Cerebellar cortex (tissue), 1 donor: ENCODE measurements around the gene FGB.
"Not testable (repeated sequence)": the region's sequence is repeated elsewhere in the genome, so short reads cannot be mapped to it uniquely, and the experiment has no call there.

Experiments
- DNase-seq: peaks from one replicate; pipeline ENCODE4 v3.0.0-alpha.2; 2015; ENCODE audit warnings: low spot score

FGB gene

DNA sequence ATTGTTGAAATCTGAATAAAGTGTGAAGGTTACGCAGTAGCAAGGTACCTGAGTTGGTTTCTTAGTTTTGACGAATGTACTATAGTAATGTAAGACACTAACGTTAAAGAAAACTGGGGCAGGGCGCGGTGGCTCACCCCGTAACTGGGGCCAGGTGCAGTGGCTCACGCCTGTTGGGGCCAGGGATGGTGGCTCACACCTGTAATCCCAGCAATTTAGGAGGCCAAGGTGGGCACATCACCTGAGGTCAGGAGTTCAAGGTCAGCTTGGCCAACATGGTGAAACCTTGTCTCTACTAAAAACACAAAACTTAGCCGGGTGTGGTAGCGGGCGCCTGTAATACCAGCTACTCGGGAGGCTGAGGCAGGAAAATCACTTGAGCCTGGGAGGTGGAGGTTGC lies 34.5 kb downstream of the FGB start:
- not testable (repeated sequence) for DNase-seq

GRCh38 chr4:154597798-154598774 lies 35.3 kb downstream of the FGB start:
- no peak for DNase-seq

DNA sequence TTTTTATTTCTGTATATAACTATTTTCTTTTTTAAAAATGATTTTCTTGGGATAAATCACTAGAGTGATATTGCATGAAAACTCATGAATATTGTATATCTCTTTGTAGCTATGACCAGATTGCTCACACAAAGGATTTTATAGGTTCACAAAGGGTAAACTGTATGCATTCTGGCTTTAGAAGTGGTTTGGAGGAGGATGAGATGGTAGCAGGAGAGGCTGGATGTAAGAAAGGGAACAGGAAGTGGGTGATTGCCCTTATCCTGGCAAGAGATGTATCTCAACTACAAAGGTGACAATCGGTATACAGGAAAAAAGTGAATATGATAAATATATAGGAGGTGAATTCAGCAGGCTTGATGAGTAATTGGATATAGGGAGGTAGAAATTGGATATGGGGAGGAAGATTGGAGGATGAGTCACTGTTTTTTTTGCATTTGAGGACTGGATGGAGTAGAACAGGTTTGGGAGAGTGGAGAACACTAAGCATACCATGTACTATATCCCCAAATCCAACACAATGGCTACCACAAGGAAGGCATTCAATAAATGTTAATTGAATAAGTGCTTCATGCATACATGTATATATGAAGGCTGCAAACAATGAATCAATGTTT lies 39.7 kb downstream of the FGB start:
- DNase-seq, result no peak

DNA sequence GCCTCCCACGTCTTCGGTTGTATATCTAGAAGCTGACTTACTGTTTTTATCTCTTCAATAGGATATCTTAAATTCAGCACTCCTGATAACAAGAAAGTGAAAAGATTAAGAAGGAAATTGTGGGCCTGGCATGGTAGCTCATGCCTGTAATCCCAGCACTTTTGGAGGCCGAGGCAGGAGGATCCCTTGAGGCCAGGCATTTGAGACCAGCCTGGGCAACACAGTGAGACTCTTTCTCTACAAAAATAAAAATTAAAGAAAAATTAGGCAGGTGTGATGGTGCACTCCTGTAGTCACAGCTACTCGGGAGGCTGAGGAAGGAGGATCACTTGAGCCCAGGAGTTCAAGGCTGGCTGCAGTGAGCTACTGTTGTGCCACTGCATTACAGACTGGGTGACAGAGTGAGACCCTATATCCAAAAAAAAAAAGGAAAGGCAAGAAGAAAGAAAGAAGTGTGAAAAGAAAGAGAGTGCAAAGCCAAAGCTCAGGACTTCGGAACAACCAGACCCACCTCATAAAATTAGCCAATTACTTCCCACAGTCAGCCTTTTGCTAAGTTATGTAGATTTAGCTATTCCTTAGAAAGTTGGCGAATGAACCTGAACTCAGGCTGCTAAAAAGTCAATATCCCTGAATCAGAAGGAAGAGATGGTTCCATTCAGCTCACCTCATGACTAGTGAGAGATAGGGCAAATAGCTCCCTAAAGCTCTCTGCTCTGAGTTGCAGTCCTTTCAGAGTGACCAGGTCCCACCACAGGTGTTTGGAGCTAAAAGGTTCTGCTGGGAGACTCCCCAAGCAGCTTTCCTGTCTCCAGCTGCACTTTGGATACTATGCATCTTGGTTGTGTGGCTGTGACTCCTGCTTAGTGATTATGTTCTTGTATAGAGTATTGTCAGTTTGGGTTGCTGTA lies 40.5 kb downstream of the FGB start:
- DNase-seq, result no peak

DNA sequence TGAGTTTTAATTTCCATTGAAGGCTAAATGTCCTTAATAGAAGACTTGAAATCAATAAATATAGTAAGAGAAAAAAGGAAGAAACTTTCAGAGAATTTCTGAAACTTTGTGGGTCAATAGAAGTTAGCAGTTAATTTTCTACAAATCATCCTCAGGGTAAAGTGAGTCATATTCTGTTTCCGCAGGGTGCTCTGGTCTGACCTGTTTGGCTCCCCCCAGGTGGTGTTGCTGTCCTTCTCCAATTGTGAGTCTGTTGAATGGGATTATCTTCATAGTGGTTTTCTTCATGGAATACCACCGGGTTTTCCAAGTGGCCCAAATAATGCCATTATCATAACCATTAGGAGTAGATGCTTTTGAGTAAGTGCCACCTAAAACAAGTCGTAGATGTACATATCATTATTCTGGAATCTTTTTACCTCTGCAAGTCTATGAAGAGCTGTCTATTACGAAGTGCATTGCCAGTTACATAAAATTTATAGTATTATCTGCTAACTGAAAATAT lies 41.9 kb downstream of the FGB start:
- no peak for DNase-seq

DNA sequence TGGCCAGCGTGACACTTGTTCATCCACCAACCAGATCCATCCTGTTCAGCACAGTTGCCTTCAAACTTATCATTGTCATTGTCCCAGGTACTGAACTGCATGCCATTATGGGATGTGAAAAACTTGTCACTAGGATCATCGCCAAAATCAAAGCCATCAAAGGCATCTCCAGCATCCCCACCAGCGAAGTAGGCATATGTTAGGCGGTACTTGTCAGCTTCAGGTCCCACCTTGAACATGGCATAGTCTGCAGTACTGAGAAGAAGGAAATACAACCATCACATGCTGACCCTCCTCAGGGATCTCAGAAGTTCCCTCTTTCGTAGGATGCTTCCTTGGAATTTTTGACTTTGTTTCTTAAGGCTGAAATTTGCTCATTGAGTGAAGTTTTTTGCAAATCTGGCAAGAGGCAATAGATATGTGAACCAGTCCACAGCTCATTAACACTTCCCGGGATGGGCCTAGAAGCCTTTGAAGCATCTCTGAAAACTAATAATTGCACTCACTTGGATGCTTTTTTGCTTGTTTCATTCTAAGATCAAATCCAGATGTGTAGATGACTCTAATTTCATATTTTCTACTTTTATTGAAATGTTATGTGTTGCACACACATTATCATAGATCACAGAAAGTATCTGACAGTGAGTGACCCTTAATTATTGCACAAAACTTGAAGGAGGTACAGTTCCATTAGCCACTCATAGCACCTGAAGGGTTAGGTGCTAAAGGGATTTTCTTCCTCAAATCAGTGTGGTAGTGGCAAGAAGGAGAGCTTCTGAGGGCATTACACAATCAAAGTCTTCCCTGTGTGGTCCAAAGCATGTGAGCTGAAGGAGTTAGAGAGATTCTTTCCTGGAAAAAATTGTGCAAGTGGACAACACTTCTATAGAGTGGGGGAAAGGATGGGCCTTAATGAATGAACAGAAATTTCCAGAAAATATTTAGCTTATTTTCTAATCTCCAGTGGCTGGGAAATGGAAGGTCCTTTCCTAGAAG lies 44.2 kb downstream of the FGB start:
- no peak for DNase-seq

- DNase-seq, result no peak
Observed at GRCh38 chr4:154608361-154609252, 45.8 kb downstream of the FGB start.

DNA sequence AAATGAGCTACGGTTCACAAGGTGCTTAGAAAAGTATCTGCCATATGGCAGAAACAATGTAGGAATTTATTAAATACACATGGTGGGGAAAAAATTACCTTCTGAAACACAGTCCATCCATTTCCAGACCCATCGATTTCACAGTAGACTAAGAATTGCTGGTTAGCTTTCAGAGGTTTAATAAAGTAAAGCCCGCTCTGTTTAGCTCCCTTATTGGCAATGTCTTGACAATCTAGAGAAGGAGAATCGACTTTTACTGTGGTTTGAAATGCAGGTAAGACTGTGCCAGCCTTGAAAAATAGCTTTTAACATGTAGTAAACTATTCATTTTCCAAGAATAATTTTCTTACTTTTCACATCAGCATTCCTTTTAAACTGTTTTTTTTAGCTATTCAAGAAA lies 46.7 kb downstream of the FGB start:
- DNase-seq, result no peak

GRCh38 chr4:154610582-154610981 lies 47.8 kb downstream of the FGB start:
- no peak for DNase-seq

DNA sequence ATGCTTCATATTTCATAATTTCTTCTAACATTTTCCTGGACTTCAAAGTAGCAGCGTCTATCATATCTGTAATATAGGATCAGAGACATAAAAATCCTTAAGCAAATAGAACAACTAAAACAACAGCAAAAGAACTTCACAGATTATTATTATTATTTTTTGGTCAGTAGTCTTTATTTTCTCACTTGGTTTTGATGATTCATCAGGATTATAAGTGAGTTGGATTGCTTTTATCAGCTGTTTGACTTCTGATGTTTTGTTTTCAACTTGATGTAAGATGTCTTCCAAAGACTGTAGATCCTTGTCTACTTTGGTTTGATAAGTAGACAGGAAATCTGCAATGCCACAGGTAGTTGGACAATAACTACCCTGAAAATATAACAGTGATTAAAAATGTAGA lies 49.0 kb downstream of the FGB start:
- no peak for DNase-seq

GRCh38 chr4:154612472-154613414 lies 49.9 kb downstream of the FGB start, which contains the start of gene FGG:
Gene FGG, minus strand, starts transcription at chr4:154612656. Its CDS starts 47 bp downstream, at chr4:154612609.
- no peak for DNase-seq

DNA sequence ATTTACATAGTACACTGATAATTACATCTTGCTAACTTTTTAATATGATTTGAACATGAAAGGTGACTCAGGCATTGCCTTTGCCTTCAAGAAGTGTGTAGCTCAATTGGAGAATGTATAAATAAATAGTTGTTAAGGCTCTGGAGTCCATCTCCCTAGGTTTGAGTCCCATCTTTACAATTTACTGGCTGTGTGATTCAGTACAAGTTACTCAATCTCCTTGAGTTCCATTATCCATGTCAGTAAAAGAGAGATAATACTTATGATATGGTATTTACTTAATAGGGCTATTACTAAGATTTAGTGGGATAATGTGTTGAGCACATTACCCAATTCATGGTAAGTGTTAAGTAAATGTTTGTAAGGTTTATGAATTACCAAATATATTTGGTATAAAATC lies 51.5 kb downstream of the FGB start:
- DNase-seq, result no peak

- DNase-seq, result no peak
Observed at GRCh38 chr4:154615211-154615610, 52.4 kb downstream of the FGB start.

DNA sequence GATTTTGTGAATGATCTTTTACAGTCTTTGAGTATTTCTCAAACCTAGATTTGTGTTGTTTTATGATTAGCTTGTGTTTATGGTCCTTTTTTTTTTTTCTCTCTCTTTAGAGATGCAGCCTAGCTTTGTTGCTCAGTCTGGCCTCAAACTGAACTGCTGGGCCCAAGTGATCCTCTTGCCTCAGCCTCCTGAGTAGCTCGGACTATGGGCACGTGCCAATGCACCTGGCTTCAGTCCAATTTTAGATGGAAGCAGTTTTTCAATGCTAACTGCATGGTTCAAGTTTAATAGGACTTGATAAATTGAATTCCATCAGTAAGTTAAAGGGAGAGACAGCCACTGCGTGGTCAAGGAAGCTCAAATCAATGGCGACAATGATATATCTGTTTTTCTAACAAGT lies 53.5 kb downstream of the FGB start:
- no peak for DNase-seq

- DNase-seq, result no peak
Observed at GRCh38 chr4:154616731-154617130, 53.9 kb downstream of the FGB start.

DNA sequence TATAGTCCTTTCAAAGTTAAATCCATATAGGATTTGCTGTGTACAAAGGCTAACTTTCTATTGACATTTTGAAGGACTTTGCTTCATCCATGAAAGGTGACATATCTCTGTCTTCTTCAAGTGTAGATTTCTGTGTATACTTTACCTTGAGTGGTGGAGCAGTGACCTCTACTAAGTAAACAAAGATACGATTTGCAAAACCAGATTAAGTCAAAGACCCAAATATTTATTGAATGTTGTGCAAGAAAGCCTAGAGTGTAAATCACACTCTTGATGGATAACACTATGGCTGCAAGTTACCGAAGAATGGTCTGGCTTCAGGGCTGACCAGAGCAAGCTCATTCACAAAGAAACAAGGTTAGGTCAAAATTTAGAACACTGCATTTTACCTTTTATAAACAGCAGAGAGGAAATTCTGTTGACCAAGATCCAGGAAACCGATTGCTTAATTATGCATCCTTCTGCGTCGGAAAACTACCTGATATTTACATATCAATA lies 55.1 kb downstream of the FGB start:
- no peak for DNase-seq

DNA sequence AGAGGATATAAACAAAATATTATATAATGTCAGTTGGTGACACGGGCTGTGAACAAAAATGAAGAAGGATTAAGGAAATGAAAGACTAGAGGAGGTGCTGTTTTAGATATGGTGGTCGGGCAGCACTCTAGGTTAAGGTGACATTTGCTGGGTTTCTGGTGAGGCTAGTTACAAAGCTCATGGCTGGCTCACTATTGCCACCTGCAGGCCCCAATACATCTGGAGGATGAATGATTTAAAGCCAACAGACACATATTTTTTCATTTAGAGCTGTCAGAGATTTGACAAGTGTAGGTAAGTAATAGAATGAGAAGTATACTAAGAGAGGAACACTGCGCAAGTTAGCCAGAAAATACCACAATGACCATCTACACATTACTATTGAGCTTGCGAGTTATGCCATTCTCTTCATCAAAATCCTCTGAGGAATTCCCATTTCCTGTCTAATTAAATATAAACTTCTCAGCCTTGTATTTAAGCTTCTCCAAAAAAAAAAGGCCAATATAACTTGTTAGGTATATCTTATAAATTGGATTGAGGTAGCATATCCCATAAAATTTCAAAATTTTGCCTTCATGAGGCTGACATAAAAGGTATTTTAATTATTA lies 56.0 kb downstream of the FGB start:
- peak; percentile 51 for DNase-seq

- DNase-seq, result no peak
Observed at GRCh38 chr4:154620111-154620510, 57.3 kb downstream of the FGB start.
